SH-SY5Y (cell line): ENCODE results near the gene BIRC2.

Experiments used
- GATA2 ChIP-seq: IDR thresholded peaks from 2 replicates; pipeline ENCODE4 v1.6.1; 2011; ENCODE audit warnings: mild to moderate bottlenecking, low read depth, low read length
- GATA3 ChIP-seq: IDR thresholded peaks from 2 replicates; pipeline ENCODE4 v1.6.1; 2011; ENCODE audit warnings: low read depth, mild to moderate bottlenecking, low read length, moderate library complexity

DNA sequence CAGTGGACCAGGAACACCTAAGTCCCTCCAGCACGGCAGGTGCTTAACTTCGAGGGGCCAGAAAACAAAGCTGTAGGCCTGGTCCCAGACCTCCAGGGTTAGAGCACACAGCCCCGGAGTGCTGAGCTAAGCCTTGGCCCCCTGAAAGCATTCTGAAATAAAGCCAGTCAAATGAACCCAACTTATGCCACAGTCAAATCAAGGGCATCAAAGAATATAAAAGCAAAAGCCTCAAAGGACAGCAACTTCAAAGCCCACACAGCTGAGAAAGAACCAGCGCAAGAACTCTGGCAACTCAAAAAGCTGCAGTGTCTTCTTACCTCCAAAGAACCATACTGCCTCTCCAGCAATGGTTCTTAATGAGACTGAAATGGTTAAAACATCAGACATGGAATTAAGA is 66.5 kb downstream of the BIRC2 start:
- no peak for TF ChIP-seq GATA3
- no peak for TF ChIP-seq GATA2
